Stimulated activated CD4-positive, alpha-beta T cell treated with anti-CD3 and anti-CD28 coated beads, TNF-alpha, amount 100 ng/mL, for 48 hours (primary cell): ENCODE results near the gene OVCH2.
A peak's percentile ranks its signal among the peaks of the same experiment; 100 is the strongest.
"Not testable (repeated sequence)": the region's sequence is repeated elsewhere in the genome, so short reads cannot be mapped to it uniquely, and the experiment has no call there.

Experiments
- DNase-seq, 3 donors: peaks; one replicate each; pipeline ENCODE4 v3.0.0-alpha.2; 2020; ENCODE audit warnings: low read depth in 3 of 3

The OVCH2 gene

DNA sequence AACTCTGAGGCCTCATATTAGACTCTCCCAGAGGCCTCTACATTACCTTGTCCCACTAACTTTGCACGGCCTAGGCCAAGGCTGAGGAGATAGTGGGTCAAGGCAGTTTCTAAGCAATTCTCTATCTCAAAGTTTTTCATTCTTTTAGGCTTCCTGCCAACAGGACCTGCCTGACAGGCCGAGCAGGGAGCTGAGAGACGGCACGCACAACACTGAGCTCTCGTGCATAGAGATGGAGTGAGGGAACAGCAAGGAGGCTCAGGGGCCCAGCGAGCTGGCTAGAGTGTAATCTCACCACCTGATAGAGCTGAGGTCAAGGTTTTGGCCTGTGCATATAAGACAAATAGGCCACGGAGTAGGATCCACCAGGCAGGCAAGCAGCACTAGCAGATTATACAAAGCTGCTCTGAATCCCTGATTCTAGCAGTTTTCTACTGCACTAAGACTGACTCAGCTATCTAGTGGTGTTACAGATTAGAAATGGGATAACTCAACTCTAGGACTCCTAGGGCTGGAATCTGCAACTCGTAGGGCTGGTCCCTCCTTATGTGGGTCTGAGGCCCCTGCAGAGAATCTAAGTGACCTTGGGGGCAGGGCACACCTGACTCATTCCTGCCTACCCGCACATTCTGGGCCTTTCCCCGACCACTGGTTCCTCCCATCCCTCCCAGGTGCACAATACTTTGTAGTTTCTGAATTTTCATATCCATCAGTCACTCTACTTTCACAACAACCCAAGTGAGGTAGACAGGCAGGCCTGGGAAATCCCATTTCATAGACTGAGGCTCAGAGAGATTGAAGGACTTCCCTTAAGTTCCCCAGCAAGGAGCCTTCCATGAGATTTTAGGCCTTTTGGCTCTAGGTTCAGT, 34.7 kb downstream of the OVCH2 start:
- DNase-seq = peak in 1 of 3 donors; percentile 34

DNA sequence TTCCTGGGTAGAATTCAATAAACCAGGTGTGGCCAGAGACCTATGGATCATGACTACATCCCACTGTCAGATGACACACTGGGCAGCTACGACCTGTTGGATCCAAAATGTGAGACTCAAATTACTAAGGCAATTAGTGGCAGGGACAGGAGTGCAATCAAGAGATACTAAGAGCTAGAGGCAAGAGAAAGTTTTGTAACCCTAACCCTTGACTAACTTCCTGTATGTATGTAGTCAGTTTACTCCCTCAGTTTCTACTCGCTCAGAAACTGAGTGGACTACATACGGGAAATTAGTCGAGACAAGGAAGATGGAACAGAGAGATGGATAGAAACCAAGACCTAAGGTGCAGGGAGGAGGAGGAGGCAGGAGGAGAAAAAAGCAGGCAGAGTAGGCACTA, 35.6 kb downstream of the OVCH2 start:
- no peak for DNase-seq

DNA sequence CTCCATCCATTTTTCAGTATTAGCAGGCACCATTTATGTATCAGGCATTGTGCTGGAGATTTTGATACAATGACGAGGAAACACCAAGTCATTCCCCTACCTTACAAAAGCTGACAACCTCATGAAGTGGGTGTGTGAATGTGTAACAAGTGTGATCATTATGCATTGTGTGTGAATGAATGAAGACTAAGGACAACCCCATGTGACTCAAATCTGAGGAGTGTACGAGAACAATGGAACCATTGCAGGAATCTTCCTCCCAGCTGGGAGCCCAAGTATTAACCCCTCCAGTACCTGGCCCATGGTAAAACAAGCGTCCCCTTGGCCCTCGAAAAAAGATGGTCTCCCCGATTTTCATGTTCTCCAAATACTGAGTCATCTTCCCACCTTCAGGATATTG, 37.4 kb downstream of the OVCH2 start:
- no peak for DNase-seq

DNA sequence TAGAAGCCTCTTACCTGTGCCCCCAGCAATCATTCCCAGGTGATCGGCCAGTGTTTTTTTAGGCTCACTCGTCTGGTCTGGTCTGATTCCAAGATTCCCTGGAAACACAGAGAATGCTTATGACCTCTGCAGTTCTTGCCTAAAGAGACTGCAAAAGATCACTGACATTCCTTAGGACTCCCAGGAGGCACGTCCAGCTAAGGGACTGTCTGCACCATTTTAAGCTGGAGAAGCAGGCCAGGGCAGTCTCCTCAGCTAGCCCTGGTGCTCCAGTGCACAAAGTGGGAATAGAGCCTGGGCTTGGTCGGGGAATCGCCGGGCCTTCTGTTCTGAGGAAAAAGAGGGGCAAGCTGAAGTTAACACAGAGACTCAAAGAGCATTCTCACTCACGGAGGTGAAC, 37.8 kb downstream of the OVCH2 start:
- no peak for DNase-seq

DNA sequence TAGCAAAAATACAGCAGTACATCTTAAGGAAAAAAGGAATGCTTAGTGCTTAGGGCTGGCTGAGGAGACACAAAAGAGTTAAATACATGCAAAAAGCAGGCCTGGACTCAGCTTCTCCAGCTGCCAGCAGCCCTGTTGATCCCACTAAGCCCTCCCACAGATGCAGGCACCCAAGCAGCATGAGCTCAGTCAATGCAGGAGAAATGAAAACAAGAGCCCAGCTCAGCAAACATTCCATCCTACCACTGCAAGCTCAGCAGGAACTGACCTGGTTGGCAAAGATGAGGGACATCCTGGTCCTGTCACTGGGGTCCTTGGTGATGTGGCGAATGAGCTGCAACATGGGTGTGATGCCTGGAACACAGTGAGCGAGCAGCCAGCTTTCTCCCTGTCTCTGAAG, 38.8 kb downstream of the OVCH2 start:
- no peak for DNase-seq

DNA sequence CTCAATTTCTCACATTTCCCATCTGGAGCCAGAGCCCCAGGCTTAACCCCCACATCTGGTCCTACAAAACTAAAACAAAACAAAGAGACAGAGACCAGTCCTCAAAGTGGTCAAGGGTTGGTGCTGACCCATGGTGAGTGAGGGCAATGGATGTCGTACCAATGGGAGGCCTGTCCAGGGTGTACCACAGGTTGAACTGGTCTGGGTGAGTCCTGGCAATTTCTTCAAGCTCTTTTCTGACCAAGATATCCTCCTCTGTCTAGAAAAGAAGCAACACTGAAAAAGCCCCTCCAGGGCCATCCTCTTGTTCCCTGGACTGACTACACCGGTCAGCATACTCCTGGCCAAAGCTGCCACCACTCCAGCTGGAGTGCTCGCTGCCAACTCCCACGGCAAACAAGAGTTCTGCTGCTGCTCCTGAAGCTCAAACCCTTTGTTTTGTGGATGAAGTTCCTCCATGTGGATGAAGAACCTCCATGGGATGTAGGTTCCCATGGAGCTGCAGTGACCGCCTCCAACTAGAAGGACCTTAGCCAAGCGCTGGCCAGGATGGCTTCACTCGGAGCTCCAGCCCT, 39.9 kb downstream of the OVCH2 start:
- no peak for DNase-seq

DNA sequence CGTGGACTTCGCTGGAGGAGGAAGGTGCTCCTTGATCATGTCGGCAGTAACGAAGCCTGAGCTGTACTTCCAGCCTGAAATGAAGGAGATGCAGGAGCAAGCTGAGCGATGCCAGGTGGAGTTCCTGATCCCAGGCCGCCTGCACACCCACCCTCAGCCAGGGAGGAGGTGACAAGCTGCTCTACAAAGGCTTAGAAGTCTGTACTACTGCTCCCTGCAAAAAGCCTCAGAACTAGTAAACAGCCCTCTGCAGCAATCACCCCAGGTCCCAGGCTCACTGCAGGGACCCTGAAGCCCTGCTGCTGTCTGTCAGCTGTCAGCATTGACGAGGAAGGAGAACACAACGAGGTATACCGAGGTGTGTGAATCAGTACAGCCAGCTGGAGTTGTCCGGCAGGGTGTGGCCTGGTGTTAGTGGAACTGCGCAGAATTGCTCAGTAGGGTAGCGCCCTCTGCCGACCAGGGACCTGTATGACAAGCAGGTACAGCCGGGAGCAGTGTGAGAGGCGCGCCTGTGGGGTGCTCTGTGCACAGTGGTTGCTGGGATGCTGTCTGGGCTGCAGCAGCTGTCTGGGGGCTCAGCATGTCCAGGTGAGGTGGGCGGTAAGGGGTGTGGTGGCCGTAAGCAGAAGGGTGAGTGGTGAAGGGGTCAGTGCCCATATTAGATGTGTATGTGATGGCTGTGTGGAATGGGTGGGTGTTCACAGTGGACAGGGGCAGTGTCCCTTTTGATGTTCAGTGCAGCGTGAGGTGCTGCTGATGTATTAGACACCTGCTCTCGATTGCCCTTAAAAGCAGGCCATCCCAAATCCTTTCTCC, 40.6 kb downstream of the OVCH2 start:
- DNase-seq = peak; percentile 64 to 67 (median 66)

DNA sequence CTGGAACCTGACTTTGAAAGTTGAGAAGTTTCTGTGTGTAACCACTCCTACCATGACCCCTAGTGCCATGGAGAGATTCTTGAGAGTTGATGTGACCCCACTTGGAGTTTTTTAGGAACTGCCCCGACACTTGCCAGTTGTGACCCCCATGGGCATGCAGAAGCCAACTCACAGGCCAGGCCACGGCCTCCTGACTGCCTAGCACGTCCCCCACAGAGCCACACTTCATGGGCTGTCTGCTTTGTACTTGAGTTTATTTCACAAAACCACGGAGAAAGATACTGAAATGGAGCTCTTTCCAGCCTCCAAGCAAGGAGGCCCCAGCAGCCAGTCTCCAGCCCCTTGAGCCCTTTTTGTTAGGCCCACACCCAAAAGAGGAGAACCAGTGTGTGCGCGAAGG, 41.4 kb downstream of the OVCH2 start:
- no peak for DNase-seq

DNA sequence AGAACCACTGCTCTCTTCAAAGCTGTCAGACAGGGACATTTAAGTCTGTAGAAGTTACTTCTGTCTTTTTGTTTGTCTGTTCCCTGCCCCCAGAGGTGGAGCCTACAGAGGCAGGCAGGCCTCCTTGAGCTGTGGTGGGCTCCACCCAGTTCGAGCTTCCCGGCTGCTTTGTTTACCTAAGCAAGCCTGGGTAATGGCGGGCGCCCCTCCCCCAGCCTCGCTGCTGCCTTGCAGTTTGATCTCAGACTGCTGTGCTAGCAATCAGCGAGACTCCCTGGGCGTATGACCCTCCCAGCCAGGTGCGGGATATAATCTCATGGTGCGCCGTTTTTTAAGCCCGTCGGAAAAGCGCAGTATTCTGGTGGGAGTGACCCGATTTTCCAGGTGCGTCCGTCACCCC, 42.7 kb downstream of the OVCH2 start:
- DNase-seq = not testable (repeated sequence)

DNA sequence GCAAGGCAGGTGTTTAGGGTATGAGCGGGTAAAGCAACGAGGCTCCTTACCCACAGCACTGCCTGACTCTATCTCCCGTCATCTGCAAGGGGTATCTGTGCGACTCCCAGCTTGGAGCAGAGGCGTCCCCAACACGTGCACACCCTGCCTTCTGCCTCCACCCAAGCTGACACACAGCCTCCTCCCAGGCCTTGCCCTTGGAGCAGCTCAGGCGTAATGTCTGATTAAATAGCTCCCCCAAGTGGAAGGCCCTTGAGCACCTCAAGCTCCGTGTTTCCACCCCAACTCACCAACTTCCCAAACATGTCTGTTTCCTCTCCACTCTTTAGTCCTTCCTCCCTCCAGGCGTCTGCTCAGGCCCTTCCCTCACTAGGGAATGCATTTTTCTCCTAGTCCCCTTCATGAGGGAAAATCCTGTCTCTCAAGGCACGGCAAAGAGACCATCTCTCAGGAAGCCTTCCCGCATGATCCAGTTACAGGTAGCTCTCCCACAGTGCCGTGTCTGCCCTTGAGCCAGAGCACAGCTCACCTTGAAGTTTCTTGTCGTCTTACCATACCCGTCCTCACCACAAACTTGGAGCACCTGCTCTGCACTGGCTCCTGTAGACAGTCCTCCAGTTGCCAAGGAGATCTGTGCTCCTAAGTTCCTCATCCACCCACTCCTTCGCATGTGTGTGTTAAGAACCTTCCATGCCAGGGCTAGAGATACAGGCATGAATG, 48.8 kb downstream of the OVCH2 start:
- DNase-seq = no peak

DNA sequence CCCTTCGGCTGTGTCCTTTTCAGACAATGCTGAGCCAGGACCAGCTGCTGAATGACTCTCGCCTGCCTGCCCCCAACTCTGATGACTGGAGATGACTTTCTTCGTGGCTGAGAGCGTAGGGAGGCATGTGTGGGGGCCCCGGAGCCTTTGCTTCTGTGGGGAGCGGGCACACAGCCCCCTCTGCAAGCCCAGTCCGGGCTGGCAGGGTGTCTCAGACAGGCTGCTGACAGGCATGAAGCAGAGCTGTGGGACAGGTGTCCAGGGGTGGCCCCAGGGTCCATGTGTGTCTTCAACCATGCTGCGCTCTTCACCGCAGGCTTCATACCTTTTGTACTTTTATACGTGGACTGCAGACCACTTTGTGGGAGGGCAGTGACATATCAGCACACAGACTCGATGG, 49.6 kb downstream of the OVCH2 start:
- no peak for DNase-seq

DNA sequence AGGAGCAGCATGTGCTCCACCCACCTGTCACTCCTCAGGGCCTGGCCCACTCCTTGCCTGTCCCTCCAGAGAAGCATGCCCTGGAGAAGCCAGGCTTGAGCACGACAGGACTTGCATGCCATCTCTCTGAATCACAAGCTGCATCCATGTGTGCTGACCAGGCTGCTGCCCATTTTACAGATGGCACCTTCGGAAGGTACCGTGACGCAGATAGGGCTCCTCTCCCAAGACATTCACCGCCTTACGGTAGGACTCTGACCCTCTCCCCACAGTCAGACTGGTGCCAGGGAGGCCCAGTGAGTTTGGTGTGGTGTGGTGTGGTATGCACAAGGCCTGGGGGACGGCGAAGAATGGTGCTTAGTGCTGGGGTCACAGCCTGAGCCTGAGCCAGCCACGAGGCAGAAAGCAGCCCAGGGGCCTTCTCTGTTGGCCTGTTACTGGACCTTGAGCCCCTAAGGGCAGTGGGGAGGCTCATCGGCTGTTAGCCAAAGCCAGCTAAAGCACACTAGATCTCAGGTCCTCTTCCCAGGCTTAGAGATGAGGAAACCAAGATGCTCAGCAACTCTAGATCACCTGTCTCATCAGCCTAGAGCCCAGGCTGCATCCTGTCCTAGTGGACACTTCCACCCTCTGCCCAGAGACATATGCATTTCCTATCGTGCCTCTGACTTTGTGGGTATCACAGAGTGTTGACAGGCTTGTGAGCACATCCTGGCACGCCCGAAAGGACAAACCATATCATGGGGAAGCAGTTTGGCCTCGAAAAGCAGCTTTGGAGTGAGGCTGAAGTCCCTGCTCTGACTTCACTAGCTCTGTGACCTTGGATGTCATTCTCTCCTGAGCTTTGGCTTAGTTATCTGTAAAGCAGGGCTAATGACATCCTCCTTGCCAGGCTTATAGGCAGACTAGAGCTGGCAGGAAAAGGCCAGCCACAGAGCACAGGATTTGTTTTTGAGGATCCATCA, 50.7 kb downstream of the OVCH2 start:
- no peak for DNase-seq

DNA sequence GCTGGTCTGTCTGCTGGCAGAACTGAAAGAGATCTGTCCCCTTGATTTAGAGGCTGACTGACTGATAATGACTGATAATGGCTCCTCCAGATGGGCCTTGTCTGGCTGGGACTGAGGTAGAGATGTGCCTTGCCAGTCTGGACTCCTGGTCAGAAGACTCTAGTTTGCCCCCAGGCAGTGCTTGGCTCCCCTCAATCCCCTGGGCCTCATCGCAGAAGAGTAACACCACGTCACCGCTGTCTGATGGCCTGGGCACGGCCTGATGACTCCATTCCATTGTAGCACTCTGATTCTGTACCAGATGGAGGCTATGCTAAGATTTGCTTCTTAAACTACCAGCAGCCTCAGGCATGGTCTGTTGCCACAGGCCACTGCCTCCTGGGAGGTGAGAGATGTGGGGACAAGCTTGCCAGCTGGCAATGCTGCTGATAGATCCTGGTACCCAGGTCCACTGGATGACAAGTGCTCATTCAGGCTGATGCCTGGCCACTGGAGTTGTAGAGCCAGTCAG, 52.0 kb downstream of the OVCH2 start:
- no peak for DNase-seq

DNA sequence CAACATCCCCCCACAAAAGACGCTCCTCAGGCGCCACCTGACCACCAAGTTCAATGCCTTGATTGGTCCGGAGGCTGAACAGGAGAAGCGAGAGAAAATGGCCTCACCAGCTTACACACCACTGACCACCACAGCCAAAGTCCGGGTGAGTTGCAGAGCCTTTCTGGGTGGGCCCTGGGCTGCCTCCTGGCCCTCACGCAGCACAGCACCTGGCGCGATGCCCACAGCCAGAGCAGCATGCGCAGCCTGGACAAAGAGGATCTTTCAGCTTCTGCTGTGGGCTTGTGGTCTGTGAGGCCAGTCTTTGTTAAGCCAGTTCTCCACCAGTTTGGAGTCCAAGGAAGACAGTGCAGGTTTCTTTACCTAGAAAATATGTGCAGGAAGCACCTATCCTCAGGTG, 54.6 kb downstream of the OVCH2 start:
- DNase-seq = no peak

DNA sequence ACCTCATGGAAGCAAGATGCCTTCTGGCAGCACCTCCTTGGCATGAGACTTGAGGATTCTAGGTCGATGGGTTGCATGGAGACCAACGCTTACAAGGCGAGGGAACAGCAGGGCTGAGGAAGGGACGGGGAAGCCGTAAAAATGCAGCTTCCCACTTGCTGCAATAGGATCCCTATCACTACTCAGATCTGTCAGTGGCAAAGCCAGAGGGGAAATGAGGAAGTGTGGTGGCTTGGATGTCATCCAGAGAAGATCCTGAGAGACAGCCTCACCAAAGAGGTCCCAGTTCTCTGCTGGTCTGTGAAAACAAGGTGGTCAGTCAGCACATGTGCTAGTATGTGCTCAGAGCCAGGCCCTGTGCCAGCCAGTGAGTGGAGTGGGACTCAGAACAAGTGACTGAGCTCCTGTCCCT, 55.1 kb downstream of the OVCH2 start:
- DNase-seq = no peak

DNA sequence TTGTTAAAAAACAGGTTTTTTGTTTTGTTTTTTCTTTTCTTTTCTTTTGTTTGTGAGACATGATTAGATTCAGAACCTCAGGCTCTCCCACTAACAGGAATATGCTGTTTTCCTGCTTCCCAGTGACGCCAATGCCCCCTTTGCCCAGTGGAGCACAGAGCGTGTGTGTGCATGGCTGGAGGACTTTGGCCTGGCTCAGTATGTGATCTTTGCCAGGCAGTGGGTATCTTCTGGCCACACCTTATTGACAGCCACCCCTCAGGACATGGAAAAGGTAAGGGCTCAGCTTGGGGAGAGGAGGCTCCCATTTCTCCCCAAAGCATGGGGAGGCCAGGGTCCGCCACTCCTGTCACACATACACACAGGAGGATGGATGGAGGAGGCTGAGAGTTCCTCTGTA, 58.0 kb downstream of the OVCH2 start:
- no peak for DNase-seq

DNA sequence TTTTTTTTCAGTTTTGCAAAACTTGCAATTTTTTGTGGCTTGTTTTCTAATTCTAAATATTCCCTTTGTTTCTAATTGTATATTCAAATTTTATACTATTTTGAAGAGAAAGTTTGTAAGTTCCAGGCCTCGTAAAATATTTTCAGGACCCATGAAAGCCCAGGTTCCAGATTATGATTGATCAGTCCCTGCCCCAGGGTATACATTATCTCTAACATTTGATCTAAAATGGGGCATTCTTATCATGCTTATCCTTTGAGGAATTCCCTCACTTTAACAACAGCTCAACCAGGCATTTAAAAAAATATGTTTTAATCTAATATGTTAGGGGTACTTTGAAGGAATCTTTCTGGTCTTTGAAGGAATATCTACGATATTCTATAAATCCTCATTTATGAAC, 59.4 kb downstream of the OVCH2 start:
- DNase-seq = no peak

DNA sequence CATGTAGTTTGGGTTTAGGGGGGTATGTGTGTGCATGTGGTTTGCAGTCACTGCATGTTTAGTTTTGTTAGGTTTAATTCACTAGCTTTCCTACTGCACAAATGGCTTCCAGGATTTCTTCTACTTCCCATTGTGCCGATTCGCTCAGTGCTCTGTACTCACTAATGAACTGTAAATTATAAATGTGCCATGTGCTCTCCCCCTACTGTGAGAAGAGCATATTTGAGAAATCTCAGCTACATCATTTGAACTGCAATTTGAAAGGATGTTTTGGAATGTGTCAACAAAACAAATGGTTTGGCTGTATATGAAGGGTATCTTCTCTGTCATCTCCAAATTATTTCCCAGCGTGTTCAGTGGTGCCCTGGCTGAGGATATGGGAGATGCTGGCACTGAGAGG, 61.1 kb downstream of the OVCH2 start:
- no peak for DNase-seq

DNA sequence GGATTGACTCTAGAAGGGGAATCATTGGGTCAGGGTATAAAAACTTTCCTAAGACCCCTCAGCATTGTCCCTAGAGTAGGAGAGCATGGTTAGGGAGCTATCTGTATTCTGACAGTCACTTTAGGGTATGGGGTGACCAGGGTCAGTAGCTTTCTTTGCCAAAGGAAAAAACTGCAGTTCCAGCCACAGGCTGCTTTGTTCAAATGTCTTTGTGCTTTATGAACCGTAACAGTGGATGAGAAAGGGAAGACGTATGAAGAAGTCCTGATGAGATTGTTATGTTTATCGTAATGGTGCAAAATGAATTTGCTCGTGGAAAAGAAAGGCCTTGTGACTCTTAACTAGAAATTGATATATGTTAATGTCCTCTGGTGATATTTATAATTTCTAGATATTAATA, 63.0 kb downstream of the OVCH2 start:
- DNase-seq = no peak

DNA sequence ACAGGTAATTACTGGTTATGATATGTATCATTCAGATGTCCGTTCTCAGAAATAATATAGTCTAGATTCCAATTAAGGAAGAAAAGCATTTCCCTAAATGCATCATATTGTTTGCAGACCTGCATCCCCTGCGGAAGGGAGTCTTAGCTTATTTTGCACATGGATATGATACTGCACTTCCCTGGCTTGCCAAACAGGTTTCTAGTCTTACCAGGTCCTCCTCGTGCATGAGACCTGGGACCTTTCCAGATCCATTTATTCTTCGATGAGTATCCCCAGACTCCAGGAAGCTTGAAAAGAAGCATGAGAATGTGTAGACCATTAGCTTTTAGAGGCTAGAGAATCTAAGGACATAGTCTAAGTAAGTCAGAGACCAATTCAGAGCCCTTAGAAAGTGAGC, 63.5 kb downstream of the OVCH2 start:
- DNase-seq = no peak

DNA sequence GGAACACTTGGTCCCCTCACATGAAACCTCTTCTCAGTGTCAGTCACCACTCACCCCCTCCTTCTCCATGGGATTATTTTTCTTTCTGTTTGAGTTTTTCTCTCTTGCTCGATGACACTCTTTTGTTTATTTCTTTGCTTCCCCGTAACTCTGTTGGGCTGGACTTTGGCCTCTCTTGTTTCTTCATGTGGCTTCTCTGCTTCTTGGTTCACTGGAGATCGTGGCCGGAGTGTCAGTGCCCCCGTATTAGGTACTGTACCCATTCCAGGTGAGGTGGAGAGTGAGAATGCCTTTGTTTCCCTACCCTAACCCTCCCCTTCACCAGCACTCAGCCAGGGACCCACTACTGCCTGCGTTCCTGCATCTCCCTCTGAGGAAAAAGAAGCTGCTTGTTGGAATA, 65.5 kb downstream of the OVCH2 start:
- DNase-seq = no peak
